ENCODE data around the gene NDUFB10. TPM values are rescaled to one million over a fixed set of nuclear protein-coding genes. Genes with fewer than 3 reads are reported as not detected.

NDUFB10 gene
- total and polyA plus RNA-seq, 10 of the 15 experiments (the other 5 are each of a cell fraction or from before 2014, with no cell fraction given) = 52.2 to 319 (median 130) TPM

DNA sequence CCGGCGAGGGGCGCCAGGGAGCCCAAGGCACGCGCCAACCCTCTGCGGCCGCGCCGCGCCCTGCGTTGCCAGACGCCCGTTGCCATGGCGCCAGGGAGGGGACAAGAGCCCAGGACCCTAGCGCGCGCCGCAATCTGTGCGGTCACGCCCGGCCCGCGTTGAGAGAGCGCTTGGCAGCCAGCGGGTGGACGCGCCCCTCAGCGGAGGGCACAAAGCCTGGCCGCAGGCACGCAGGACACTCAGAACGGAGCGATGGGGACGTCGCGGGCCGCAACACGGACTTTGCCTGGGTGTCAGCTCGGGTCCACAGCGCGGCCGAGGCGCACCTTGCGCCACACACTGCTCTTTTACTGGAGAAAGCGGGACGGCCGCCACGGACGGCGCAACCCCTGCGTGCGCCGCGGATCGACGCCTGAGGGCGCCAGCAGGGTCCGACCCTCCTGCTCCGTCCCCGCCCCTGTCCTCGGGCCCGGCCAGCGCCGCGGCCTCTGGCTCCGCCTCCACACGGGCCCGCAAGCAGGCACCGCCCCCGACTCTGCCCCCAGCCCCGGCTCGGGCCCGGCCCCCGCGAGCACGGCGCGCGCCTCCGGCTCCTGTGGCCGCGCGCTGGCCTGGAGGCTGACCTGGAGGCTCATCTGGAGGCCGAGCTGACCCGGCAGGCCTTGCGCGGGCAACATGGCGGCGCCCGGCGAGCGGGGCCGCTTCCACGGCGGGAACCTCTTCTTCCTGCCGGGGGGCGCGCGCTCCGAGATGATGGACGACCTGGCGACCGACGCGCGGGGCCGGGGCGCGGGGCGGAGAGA lies 24.4 kb downstream of the NDUFB10 start, which contains the start of gene GFER (continued):
- TF ChIP-seq RB1 (IDR thresholded peaks at IDR 0.05; ENCODE audit: borderline replicate concordance) = peak; percentile 81; the same call in 1 of the 2 replicates
- TF ChIP-seq SUZ12 (IDR thresholded peaks at IDR 0.05; ENCODE audit: unreplicated experiment) = no peak
- peak; percentile 65 for TF ChIP-seq HCFC1 (IDR thresholded peaks at IDR 0.05; ENCODE audit: low read length)
- peak; percentile 99 for TF ChIP-seq YY1 (IDR thresholded peaks at IDR 0.05; ENCODE audit: low read depth, low read length)
- 0 out of 2 replicates have a peak, but pooled peaks have one; percentile 42 for TF ChIP-seq CHD1 (IDR thresholded peaks at IDR 0.05; ENCODE audit: low read depth, low read length)
- peak; percentile 57; the same call in 1 of the 2 replicates for TF ChIP-seq BMI1 (IDR thresholded peaks at IDR 0.05; ENCODE audit: borderline replicate concordance)
- TF ChIP-seq SMC3 (IDR thresholded peaks at IDR 0.05; ENCODE audit: borderline replicate concordance, low read length) = no peak
- TF ChIP-seq, protein P1, sequence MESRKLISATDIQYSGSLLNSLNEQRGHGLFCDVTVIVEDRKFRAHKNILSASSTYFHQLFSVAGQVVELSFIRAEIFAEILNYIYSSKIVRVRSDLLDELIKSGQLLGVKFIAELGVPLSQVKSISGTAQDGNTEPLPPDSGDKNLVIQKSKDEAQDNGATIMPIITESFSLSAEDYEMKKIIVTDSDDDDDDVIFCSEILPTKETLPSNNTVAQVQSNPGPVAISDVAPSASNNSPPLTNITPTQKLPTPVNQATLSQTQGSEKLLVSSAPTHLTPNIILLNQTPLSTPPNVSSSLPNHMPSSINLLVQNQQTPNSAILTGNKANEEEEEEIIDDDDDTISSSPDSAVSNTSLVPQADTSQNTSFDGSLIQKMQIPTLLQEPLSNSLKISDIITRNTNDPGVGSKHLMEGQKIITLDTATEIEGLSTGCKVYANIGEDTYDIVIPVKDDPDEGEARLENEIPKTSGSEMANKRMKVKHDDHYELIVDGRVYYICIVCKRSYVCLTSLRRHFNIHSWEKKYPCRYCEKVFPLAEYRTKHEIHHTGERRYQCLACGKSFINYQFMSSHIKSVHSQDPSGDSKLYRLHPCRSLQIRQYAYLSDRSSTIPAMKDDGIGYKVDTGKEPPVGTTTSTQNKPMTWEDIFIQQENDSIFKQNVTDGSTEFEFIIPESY (IDR thresholded peaks at IDR 0.05) = no peak
- peak; percentile 67 for TF ChIP-seq ZNF24 (IDR thresholded peaks at IDR 0.05)
- TF ChIP-seq, protein P2, sequence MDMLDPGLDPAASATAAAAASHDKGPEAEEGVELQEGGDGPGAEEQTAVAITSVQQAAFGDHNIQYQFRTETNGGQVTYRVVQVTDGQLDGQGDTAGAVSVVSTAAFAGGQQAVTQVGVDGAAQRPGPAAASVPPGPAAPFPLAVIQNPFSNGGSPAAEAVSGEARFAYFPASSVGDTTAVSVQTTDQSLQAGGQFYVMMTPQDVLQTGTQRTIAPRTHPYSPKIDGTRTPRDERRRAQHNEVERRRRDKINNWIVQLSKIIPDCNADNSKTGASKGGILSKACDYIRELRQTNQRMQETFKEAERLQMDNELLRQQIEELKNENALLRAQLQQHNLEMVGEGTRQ (IDR thresholded peaks at IDR 0.05; ENCODE audit: borderline replicate concordance, low read depth, low read length) = no peak
- no peak for TF ChIP-seq PAX8 (IDR thresholded peaks at IDR 0.05)
- peak; percentile 83; the same call in 1 of the 2 replicates for TF ChIP-seq TAF1 (IDR thresholded peaks at IDR 0.05; ENCODE audit: borderline replicate concordance, low read depth, low read length)
- no peak for TF ChIP-seq HDGF (IDR thresholded peaks at IDR 0.05)
- TF ChIP-seq, protein P3, sequence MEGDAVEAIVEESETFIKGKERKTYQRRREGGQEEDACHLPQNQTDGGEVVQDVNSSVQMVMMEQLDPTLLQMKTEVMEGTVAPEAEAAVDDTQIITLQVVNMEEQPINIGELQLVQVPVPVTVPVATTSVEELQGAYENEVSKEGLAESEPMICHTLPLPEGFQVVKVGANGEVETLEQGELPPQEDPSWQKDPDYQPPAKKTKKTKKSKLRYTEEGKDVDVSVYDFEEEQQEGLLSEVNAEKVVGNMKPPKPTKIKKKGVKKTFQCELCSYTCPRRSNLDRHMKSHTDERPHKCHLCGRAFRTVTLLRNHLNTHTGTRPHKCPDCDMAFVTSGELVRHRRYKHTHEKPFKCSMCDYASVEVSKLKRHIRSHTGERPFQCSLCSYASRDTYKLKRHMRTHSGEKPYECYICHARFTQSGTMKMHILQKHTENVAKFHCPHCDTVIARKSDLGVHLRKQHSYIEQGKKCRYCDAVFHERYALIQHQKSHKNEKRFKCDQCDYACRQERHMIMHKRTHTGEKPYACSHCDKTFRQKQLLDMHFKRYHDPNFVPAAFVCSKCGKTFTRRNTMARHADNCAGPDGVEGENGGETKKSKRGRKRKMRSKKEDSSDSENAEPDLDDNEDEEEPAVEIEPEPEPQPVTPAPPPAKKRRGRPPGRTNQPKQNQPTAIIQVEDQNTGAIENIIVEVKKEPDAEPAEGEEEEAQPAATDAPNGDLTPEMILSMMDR (IDR thresholded peaks at IDR 0.05 in 2 of 3, conservative IDR thresholded peaks at IDR 0.05 in 1 of 3; ENCODE audit: control insufficient read depth in 2 of 3, extremely low read depth in 1 of 3, insufficient read depth in 1 of 3, low read depth in 3 of 3, low read length in 3 of 3) = peak in 2 of 3 experiments; percentile 48 to 53; a peak in 3 of 6 replicates
- TF ChIP-seq CEBPB (IDR thresholded peaks at IDR 0.05; ENCODE audit: borderline replicate concordance in 1 of 2, low read depth in 2 of 2, low read length in 2 of 2) = no peak
- TF ChIP-seq, protein P4, sequence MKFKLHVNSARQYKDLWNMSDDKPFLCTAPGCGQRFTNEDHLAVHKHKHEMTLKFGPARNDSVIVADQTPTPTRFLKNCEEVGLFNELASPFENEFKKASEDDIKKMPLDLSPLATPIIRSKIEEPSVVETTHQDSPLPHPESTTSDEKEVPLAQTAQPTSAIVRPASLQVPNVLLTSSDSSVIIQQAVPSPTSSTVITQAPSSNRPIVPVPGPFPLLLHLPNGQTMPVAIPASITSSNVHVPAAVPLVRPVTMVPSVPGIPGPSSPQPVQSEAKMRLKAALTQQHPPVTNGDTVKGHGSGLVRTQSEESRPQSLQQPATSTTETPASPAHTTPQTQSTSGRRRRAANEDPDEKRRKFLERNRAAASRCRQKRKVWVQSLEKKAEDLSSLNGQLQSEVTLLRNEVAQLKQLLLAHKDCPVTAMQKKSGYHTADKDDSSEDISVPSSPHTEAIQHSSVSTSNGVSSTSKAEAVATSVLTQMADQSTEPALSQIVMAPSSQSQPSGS (IDR thresholded peaks at IDR 0.05; ENCODE audit: low read length) = no peak
- TF ChIP-seq, protein P5, sequence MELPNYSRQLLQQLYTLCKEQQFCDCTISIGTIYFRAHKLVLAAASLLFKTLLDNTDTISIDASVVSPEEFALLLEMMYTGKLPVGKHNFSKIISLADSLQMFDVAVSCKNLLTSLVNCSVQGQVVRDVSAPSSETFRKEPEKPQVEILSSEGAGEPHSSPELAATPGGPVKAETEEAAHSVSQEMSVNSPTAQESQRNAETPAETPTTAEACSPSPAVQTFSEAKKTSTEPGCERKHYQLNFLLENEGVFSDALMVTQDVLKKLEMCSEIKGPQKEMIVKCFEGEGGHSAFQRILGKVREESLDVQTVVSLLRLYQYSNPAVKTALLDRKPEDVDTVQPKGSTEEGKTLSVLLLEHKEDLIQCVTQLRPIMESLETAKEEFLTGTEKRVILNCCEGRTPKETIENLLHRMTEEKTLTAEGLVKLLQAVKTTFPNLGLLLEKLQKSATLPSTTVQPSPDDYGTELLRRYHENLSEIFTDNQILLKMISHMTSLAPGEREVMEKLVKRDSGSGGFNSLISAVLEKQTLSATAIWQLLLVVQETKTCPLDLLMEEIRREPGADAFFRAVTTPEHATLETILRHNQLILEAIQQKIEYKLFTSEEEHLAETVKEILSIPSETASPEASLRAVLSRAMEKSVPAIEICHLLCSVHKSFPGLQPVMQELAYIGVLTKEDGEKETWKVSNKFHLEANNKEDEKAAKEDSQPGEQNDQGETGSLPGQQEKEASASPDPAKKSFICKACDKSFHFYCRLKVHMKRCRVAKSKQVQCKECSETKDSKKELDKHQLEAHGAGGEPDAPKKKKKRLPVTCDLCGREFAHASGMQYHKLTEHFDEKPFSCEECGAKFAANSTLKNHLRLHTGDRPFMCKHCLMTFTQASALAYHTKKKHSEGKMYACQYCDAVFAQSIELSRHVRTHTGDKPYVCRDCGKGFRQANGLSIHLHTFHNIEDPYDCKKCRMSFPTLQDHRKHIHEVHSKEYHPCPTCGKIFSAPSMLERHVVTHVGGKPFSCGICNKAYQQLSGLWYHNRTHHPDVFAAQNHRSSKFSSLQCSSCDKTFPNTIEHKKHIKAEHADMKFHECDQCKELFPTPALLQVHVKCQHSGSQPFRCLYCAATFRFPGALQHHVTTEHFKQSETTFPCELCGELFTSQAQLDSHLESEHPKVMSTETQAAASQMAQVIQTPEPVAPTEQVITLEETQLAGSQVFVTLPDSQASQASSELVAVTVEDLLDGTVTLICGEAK (IDR thresholded peaks at IDR 0.05; ENCODE audit: borderline replicate concordance) = no peak
- peak; percentile 65 for TF ChIP-seq GATAD2B (conservative IDR thresholded peaks at IDR 0.05; ENCODE audit: low read depth)
- no peak for TF ChIP-seq MEF2A (IDR thresholded peaks at IDR 0.05; ENCODE audit: insufficient read depth, low read depth, low read length)

All from GM12878 (cell line).